IgD-negative memory B cell (primary cell): ENCODE results near the gene JAK2. TPM values are rescaled to one million over a fixed set of nuclear protein-coding genes. Genes with fewer than 3 reads are reported as not detected.
"Not testable (repeated sequence)": the region's sequence is repeated elsewhere in the genome, so short reads cannot be mapped to it uniquely, and the experiment has no call there.

Experiments
- H3K27ac Mint-ChIP-seq, 3 donors: one replicate each; pipeline ENCODE4 v1.8.0; 2020 to 2022; ENCODE audit warnings: mild to moderate bottlenecking in 3 of 3, mixed read lengths in 3 of 3, moderate library complexity in 1 of 3
- H3K27me3 Mint-ChIP-seq: one replicate; pipeline ENCODE4 v1.8.0; 2021; ENCODE audit warnings: mixed read lengths
- H3K36me3 Mint-ChIP-seq: one replicate; pipeline ENCODE4 v1.8.0; 2020; ENCODE audit warnings: mild to moderate bottlenecking, mixed read lengths
- H3K4me1 Mint-ChIP-seq, 3 donors: one replicate each; pipeline ENCODE4 v1.8.0; 2020 to 2022; ENCODE audit warnings: mixed read lengths in 3 of 3, mild to moderate bottlenecking in 1 of 3
- H3K4me3 Mint-ChIP-seq, 4 donors: one replicate each; pipeline ENCODE4 v1.8.0; 2020 to 2022; ENCODE audit warnings: mild to moderate bottlenecking in 4 of 4, mixed read lengths in 4 of 4, moderate library complexity in 3 of 4
- H3K9me3 Mint-ChIP-seq, 3 donors: one replicate each; pipeline ENCODE4 v1.8.0; 2020 to 2021; ENCODE audit warnings: mixed read lengths in 3 of 3, mild to moderate bottlenecking in 1 of 3
- polyA plus RNA-seq: library from polyadenylated mRNA; unstranded; fragments of 300-500 nt; fragmentation: Illumina TruSeq; gene quantifications from one replicate; pipeline ENCODE4 v1.2.3, GENCODE V29; 2021

JAK2 gene
- polyA plus RNA-seq, 1 donor from 2014 or later = 9.2 TPM

DNA sequence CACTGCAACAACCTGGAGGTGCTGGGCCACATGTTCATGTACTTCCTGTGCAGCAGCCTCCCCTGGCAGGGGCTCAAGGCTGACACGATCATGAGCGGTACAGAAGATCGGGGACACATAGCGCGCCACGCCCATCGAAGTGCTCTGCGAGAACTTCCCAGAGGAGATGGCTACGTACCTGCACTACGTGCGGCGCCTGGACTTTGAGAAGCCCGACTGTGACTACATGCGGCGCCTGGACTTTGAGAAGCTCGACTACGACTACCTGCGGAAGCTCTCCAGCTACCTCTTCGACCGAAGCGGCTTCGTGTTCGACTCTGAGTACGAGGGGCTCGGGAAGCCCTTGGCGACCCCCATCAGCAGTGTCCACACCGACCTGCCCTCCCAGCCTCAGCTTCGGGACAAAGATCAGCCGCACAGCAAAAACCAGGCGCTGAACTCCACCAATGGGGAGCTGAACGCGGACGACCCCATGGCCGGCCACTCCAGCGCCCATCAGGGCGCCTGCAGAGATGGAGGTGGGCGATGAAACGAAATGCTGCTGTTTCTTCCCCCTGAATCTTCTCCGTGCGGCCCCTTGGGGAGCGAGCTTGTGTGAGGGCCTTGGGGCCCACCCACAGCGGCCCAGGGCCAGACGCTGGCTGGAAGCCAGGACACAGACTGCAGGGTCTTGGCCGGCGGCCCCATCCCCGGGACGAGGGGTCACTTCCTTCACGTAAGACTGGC lies 56.5 kb downstream of the JAK2 start:
- Mint-ChIP-seq H3K4me1 (peaks cover 1 to 4% (median 2%) of the 10 kb centered on the region in 3 donors), H3K9me3 (peaks cover 0 to 11% (median 8%) of the 10 kb centered on the region in 3 donors), H3K36me3 (peaks cover 20% of the 10 kb centered on the region), H3K27ac (peak overlapping the region in 1 of 3 donors; percentile 46), H3K27me3 (no peaks in the 10 kb centered on the region), H3K4me3 (peak overlapping the region in 1 of 4 donors; percentile 23)

- Mint-ChIP-seq H3K36me3 (peaks cover 17% of the 10 kb centered on the region), H3K27me3 (no peaks in the 10 kb centered on the region), H3K9me3 (peaks cover 0 to 11% (median 6%) of the 10 kb centered on the region in 3 donors), H3K27ac (no peak overlapping the region), H3K4me1 (peaks cover 1 to 4% (median 3%) of the 10 kb centered on the region in 3 donors), H3K4me3 (peak overlapping the region in 1 of 4 donors; percentile 73)
Measured at GRCh38 chr9:5042661-5043178, 57.6 kb downstream of the JAK2 start.

DNA sequence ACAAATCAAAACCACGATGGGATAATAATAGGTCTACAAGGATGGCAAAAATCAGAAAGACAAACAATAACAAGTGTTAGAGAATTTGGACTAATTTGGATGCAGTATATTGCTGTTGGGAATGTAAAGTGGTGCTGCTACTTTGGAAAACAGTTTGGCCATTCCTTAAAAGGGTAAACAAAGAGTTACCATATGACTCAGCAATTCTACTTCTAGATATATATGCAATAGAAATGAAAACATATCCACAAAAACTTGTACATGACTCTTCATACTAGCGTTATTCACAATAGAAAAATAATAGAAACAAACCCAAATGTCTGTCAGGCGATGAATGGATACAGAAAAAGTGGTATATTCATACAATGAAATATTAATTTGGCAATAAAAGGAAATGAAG lies 58.3 kb downstream of the JAK2 start:
- H3K9me3 Mint-ChIP-seq = peaks cover 0 to 11% (median 6%) of the 10 kb centered on the region in 3 donors
- H3K4me1 Mint-ChIP-seq = peaks cover 1 to 4% (median 3%) of the 10 kb centered on the region in 3 donors
- peak overlapping the region in 2 of 4 donors; percentile 29 to 73 for H3K4me3 Mint-ChIP-seq
- H3K27ac Mint-ChIP-seq = peak overlapping the region in 1 of 3 donors; percentile 77
- peaks cover 17% of the 10 kb centered on the region for H3K36me3 Mint-ChIP-seq
- no peaks in the 10 kb centered on the region for H3K27me3 Mint-ChIP-seq

DNA sequence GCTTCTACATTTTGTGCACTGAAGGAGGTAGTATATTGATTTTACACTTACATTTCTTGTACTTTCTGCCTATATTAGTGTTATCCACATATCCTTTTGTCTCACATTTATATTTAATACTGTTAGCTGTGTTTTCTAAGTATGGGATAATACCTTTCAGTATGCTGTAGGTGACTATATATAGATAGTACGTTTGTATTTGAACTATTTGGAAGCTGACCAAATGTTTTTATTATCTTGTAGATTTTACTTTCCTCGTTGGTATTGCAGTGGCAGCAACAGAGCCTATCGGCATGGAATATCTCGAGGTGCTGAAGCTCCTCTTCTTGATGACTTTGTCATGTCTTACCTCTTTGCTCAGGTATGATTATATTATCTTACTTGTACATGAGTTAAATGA lies 59.1 kb downstream of the JAK2 start:
- Mint-ChIP-seq H3K4me1 (peaks cover 0 to 4% (median 3%) of the 10 kb centered on the region in 3 donors), H3K27me3 (no peaks in the 10 kb centered on the region), H3K27ac (peak overlapping the region; percentile 16 to 77 (median 25)), H3K9me3 (peaks cover 0 to 11% (median 6%) of the 10 kb centered on the region in 3 donors), H3K36me3 (peaks cover 17% of the 10 kb centered on the region), H3K4me3 (no peak overlapping the region)

DNA sequence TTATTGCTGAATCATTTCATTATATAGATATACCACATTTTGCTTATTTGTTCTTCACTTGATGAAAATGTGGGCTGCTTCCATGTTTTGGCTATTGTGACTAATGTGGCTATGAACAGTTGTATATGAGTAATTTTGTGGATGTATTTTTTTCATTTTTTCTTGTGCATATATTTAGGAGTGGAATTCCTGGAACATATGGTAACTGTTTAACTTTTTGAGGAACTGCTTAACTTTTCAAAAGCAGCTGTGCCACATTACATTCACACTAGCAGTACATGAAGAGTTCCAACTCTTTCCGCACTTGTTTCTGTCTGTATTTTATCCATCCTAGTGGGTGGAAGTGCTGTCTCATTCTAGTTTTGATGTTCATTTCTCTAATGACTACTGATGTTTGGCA lies 67.8 kb downstream of the JAK2 start:
- Mint-ChIP-seq H3K4me3 (no peak overlapping the region), H3K9me3 (no peaks in the 10 kb centered on the region), H3K4me1 (no peaks in the 10 kb centered on the region), H3K27me3 (no peaks in the 10 kb centered on the region), H3K27ac (no peak overlapping the region), H3K36me3 (peaks cover 7% of the 10 kb centered on the region)

DNA sequence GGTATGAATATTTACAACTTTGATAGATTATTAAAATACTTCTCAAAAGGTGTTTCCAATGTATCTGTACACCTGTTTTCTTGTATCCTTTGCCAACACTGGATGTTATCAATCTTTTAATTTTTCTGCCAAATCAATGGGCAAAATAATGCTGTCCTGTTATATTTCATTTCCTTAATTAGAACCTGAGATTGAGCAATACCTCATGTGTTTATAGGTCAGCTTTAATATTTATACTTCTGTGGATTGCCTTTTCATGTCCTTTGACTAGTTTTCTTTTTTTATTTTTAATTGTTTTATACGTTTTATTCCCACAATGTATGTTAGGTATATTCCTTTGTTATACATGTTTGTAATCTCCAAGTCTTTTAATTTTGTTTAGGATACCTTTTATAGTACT lies 77.6 kb downstream of the JAK2 start:
- Mint-ChIP-seq H3K4me1 (peaks cover 0 to 5% (median 0%) of the 10 kb centered on the region in 3 donors), H3K27ac (no peak overlapping the region), H3K9me3 (no peaks in the 10 kb centered on the region), H3K4me3 (no peak overlapping the region), H3K36me3 (peaks cover 12% of the 10 kb centered on the region), H3K27me3 (no peaks in the 10 kb centered on the region)

DNA sequence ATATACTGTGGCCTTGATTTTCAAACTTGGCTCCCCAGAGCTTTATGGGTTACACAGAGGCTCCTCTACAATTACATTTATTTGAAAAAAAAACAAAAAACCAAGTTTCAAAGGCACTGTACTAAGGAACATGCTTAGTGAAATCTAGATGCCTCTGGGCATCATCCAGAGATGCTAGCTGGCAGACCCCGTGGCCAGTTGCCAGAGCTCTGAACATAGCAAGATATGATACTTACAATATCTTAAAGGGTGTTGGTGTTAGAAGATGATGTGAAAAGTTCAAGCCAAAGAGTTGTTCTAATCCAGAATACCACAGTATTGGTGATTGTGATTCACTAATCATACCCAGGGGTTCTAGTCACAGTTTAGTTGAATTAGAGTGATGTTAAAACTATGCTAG lies 87.8 kb downstream of the JAK2 start:
- Mint-ChIP-seq H3K9me3 (no peaks in the 10 kb centered on the region), H3K4me1 (peaks cover 0 to 2% (median 0%) of the 10 kb centered on the region in 3 donors), H3K4me3 (no peak overlapping the region), H3K27me3 (no peaks in the 10 kb centered on the region), H3K36me3 (peaks cover 9% of the 10 kb centered on the region), H3K27ac (no peak overlapping the region)

GRCh38 chr9:5073701-5074100 lies 88.6 kb downstream of the JAK2 start:
- H3K4me3 Mint-ChIP-seq = no peak overlapping the region
- H3K27ac Mint-ChIP-seq = no peak overlapping the region
- peaks cover 9% of the 10 kb centered on the region for H3K36me3 Mint-ChIP-seq
- H3K27me3 Mint-ChIP-seq = no peaks in the 10 kb centered on the region
- peaks cover 0 to 2% (median 0%) of the 10 kb centered on the region in 3 donors for H3K4me1 Mint-ChIP-seq
- no peaks in the 10 kb centered on the region for H3K9me3 Mint-ChIP-seq

GRCh38 chr9:5085993-5086392 lies 100.9 kb downstream of the JAK2 start:
- no peaks in the 10 kb centered on the region for H3K27me3 Mint-ChIP-seq
- no peaks in the 10 kb centered on the region for H3K9me3 Mint-ChIP-seq
- peaks cover 22% of the 10 kb centered on the region for H3K36me3 Mint-ChIP-seq
- H3K4me3 Mint-ChIP-seq = no peak overlapping the region
- no peaks in the 10 kb centered on the region for H3K4me1 Mint-ChIP-seq
- H3K27ac Mint-ChIP-seq = no peak overlapping the region

DNA sequence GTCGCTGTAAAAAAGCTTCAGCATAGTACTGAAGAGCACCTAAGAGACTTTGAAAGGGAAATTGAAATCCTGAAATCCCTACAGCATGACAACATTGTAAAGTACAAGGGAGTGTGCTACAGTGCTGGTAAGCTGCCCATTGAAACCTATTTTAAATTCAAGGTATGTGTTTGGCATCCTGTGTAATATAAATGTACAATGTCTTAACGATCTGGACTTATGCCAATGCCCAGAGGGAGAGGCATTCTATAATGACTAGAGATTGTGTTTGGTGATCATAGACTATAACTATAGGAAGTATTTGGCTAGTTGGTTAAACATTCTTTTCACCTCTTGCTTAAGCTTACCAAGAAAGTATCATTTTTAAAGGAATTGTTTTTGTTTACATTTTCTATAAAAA lies 104.7 kb downstream of the JAK2 start:
- peaks cover 16% of the 10 kb centered on the region for H3K36me3 Mint-ChIP-seq
- no peaks in the 10 kb centered on the region for H3K9me3 Mint-ChIP-seq
- no peaks in the 10 kb centered on the region for H3K27me3 Mint-ChIP-seq
- H3K27ac Mint-ChIP-seq = peak overlapping the region in 1 of 3 donors; percentile 36
- no peak overlapping the region for H3K4me3 Mint-ChIP-seq
- no peaks in the 10 kb centered on the region for H3K4me1 Mint-ChIP-seq

DNA sequence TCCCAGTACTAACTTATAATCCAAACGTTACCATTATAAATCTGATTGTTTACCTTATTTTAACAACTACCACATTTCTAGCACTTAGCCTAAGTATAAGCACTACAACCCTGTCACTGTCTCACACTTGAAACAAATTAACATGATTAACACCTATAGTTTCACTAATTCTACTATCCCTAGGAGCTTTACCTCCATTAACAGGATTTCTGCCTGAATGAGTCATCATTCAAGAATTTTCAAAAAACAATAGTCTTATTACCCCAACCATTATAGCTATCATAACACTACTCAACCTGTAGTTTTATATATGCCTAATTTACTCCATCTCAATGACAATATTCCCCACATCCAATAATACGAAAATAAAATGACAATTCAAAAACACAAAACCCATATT lies 110.7 kb downstream of the JAK2 start:
- Mint-ChIP-seq H3K9me3 (no peaks in the 10 kb centered on the region), H3K27me3 (no peaks in the 10 kb centered on the region), H3K4me3 (no peak overlapping the region), H3K36me3 (no peaks in the 10 kb centered on the region), H3K27ac (no peak overlapping the region), H3K4me1 (no peaks in the 10 kb centered on the region)

DNA sequence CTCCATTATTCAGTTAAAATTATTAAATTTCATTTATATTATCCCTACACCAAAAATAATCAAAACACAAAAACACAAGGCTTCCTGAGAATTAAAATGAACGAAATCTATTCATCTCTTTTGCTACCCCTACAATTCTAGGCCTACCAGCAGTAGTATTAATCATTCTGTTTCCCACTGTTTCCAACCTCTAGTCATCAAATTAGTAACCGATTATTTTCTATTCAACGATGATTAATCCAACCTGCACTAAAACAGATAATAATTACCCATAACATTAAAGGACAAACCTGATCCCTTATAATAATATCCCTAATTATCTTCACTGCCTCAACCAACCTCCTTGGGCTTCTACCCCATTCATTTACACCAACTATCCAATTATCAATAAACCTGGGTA lies 114.4 kb downstream of the JAK2 start:
- H3K27ac Mint-ChIP-seq = no peak overlapping the region
- no peaks in the 10 kb centered on the region for H3K4me1 Mint-ChIP-seq
- peaks cover 0 to 3% (median 0%) of the 10 kb centered on the region in 3 donors for H3K9me3 Mint-ChIP-seq

GRCh38 chr9:5101127-5101526 lies 116.1 kb downstream of the JAK2 start:
- H3K9me3 Mint-ChIP-seq, H3K4me3 Mint-ChIP-seq: not testable (repeated sequence)

More for the DNA sequence above, 114.4 kb downstream of the JAK2 start:
- Mint-ChIP-seq H3K27me3 (no peaks in the 10 kb centered on the region), H3K4me3 (no peak overlapping the region), H3K36me3 (peaks cover 9% of the 10 kb centered on the region)

GRCh38 chr9:5106517-5106916 lies 121.4 kb downstream of the JAK2 start:
- not testable (repeated sequence) for H3K4me1 Mint-ChIP-seq, H3K4me3 Mint-ChIP-seq, H3K27me3 Mint-ChIP-seq, H3K9me3 Mint-ChIP-seq, H3K27ac Mint-ChIP-seq
- H3K36me3 Mint-ChIP-seq = peaks cover 16% of the 10 kb centered on the region

More at GRCh38 chr9:5101127-5101526, 116.1 kb downstream of the JAK2 start:
- not testable (repeated sequence) for H3K4me1 Mint-ChIP-seq, H3K27me3 Mint-ChIP-seq, H3K27ac Mint-ChIP-seq
- peaks cover 18% of the 10 kb centered on the region for H3K36me3 Mint-ChIP-seq

DNA sequence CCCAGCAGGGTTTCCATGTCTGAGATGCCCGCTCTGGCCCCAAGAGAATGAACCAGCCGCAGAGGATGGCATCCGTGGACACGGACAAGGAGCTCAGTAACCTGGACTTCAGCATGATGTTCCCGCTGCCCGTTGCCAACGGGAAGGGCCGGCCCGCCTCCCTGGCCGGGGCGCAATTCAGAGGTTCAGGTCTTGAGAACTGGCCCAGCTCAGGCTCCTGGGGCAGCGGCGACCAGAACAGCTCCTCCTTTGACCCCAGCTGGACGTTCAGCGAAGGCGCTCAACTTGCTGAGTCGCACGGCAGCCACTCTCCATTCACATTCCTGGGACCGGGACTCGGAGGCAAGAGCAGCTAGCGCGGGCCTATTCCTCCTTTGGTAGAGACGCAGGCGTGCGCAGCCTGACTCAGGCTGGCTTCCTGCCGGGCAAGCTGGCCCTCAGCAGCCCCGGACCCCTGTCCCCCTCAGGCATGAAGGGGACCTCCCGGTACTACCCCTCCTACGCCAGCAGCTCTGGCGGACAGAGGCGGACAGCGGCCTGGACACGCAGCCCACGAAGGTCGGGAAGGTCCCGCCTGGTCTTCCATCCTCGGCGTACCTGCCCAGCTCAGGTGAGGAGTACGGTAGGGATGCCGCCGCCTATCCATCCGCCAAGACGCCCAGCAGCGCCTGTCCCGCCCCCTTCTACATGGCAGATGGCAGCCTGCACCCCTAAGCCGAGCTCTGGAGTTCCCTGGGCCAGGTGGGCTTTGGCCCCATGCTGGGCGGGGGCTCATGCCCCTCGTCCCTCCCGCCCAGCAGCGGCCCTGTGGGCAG lies 126.0 kb downstream of the JAK2 start:
- Mint-ChIP-seq H3K36me3 (peaks cover 2% of the 10 kb centered on the region), H3K4me3 (no peak overlapping the region)

More for the DNA sequence above, 126.0 kb downstream of the JAK2 start:
- Mint-ChIP-seq H3K9me3 (peaks cover 0 to 2% (median 0%) of the 10 kb centered on the region in 3 donors), H3K27me3 (no peaks in the 10 kb centered on the region), H3K4me1 (no peaks in the 10 kb centered on the region), H3K27ac (no peak overlapping the region)
